Endothelial cell of umbilical vein (primary cell): ENCODE results near the gene FNDC8. TPM values are rescaled to one million over a fixed set of nuclear protein-coding genes. Genes with fewer than 3 reads are reported as not detected.
"Not testable (repeated sequence)": the region's sequence is repeated elsewhere in the genome, so short reads cannot be mapped to it uniquely, and the experiment has no call there.

Experiments used
- BruUV-seq: library from RNA; stranded (reverse); fragments of 400-500 nt; replicated peaks from 2 replicates; lab custom pipeline; 2021; lab: Mats Ljungman, UMichigan
- CTCF ChIA-PET: fragments of 300-600, 350-600 bp; sonication (Branson Sonifier 250); formaldehyde crosslinking; loops from one replicate; lab custom pipeline; 2021; ENCODE audit warnings: antibody characterized with exemption, inconsistent platforms; lab: Charles Lee
- POLR2A ChIA-PET: fragments of 300-600, 350-600 bp; sonication (Branson Sonifier 250); formaldehyde crosslinking; loops from one replicate; lab custom pipeline; 2021; ENCODE audit warnings: antibody characterized with exemption, inconsistent platforms; lab: Charles Lee
- DNase-seq: peaks from one replicate; pipeline ENCODE4 v3.0.0-alpha.2; 2011; ENCODE audit warnings: low read depth, low spot score
- FAIRE-seq: peaks from 2 replicates; lab custom pipeline; 2011; peaks lifted over from hg19 to GRCh38; lab: Jason Lieb, UNC
- H2AFZ ChIP-seq: 2 replicates; pipeline ENCODE4 v1.6.0; 2012; ENCODE audit warnings: low read depth, low read length, control low read depth, inconsistent platforms
- H3K27ac ChIP-seq: 2 replicates; pipeline ENCODE4 v1.5.1; 2011; ENCODE audit warnings: low read depth, mild to moderate bottlenecking, control low read depth, low read length, moderate library complexity; ENCODE audit not compliant: insufficient read depth
- H3K27me3 ChIP-seq, 2 experiments: 2 replicates each; pipeline versions ENCODE4 v1.6.0 to v1.6.1; 2011; ENCODE audit warnings: low read length in 2 of 2, mixed read lengths in 1 of 2; ENCODE audit not compliant: control insufficient read depth in 2 of 2, insufficient read depth in 2 of 2
- H3K36me3 ChIP-seq, 2 experiments: 2 replicates in 1 of 2; 3 replicates in 1 of 2; pipeline ENCODE4 v1.5.1; 2011; ENCODE audit warnings: low read length in 2 of 2, mild to moderate bottlenecking in 1 of 2, moderate library complexity in 1 of 2; ENCODE audit not compliant: control insufficient read depth in 2 of 2, insufficient read depth in 2 of 2; ENCODE audit errors: extremely low read depth in 1 of 2
- H3K4me1 ChIP-seq: 3 replicates; pipeline ENCODE4 v1.5.1; 2011; ENCODE audit warnings: mild to moderate bottlenecking, low read length; ENCODE audit not compliant: control insufficient read depth, insufficient read depth; ENCODE audit errors: extremely low read depth
- H3K4me2 ChIP-seq: 2 replicates; pipeline ENCODE4 v1.6.1; 2011; ENCODE audit warnings: low read length, control low read depth, mixed read lengths; ENCODE audit not compliant: insufficient read depth
- H3K4me3 ChIP-seq, 3 experiments: fragments of 200-600 bp in 1 of 3; sonication (generic), shearing (Covaris generic) in 1 of 3; replicated peaks in 1 of 3; 2 replicates each; pipeline ENCODE4 v1.5.1; 2011 to 2016; ENCODE audit warnings: control low read depth in 3 of 3, low read length in 3 of 3, mild to moderate bottlenecking in 2 of 3, inconsistent platforms in 1 of 3, low read depth in 1 of 3, moderate library complexity in 1 of 3; ENCODE audit not compliant: insufficient read depth in 1 of 3
- H3K79me2 ChIP-seq: 2 replicates; pipeline ENCODE4 v1.6.0; 2012; ENCODE audit warnings: low read length, inconsistent platforms; ENCODE audit not compliant: control insufficient read depth, insufficient read depth
- H3K9ac ChIP-seq: replicated peaks from 2 replicates; pipeline ENCODE3; 2011; ENCODE audit warnings: low read length, control low read depth; ENCODE audit not compliant: insufficient read depth; ENCODE audit errors: extremely low read depth
- H3K9me1 ChIP-seq: replicated peaks from 3 replicates; pipeline ENCODE4 v1.6.0; 2011; ENCODE audit warnings: mild to moderate bottlenecking, low read length; ENCODE audit not compliant: control insufficient read depth, insufficient read depth; ENCODE audit errors: extremely low read depth
- H3K9me3 ChIP-seq: replicated peaks from 2 replicates; pipeline ENCODE4 v1.5.1; 2012; ENCODE audit warnings: low read length, inconsistent platforms; ENCODE audit not compliant: control insufficient read depth, insufficient read depth
- H4K20me1 ChIP-seq: replicated peaks from 2 replicates; pipeline ENCODE3; 2011; ENCODE audit warnings: mild to moderate bottlenecking, low read length; ENCODE audit not compliant: control insufficient read depth, insufficient read depth; ENCODE audit errors: extremely low read depth
- EZH2 ChIP-seq: IDR thresholded peaks from 2 replicates; pipeline ENCODE4 v1.6.1; 2012; ENCODE audit warnings: borderline replicate concordance, low read depth, mild to moderate bottlenecking, moderate library complexity, low read length, inconsistent platforms; ENCODE audit not compliant: severe bottlenecking
- FOS ChIP-seq: IDR thresholded peaks from 2 replicates; pipeline ENCODE4 v1.6.1; 2011; ENCODE audit warnings: mild to moderate bottlenecking, low read length, moderate library complexity, borderline replicate concordance; ENCODE audit not compliant: insufficient read depth
- GATA2 ChIP-seq: IDR thresholded peaks from 2 replicates; pipeline ENCODE4 v1.7.0; 2011; ENCODE audit warnings: low read depth, mild to moderate bottlenecking, moderate library complexity, mixed read lengths, low read length; ENCODE audit not compliant: insufficient read length, insufficient read depth
- JUN ChIP-seq: IDR thresholded peaks from 2 replicates; pipeline ENCODE4 v1.6.1; 2011; ENCODE audit warnings: borderline replicate concordance, low read depth; ENCODE audit not compliant: insufficient read length, insufficient read depth
- MYC ChIP-seq: IDR thresholded peaks from one replicate; pipeline ENCODE4 v1.6.1; 2011; ENCODE audit warnings: mild to moderate bottlenecking, low read depth, low read length
- POLR2A ChIP-seq: IDR thresholded peaks from 2 replicates; pipeline ENCODE4 v1.6.1; 2012; ENCODE audit warnings: low read depth, mild to moderate bottlenecking, control low read depth, low read length
- dilution Hi-C: fragments of 300-500 bp; cut with MboI; formaldehyde crosslinking; loops from one replicate; pipeline ENCODE4 v1.15.0; 2019; ENCODE audit warnings: low sequenced_read_pairs; ENCODE audit not compliant: extremely low pct_ligation_motif_present
- intact Hi-C: fragments of 100-400 bp; cut with micrococcal nuclease; formaldehyde crosslinking; loops from one replicate; pipeline ENCODE4 v1.10.0; 2022
- polyA plus RNA-seq, 4 experiments: library from polyadenylated mRNA; depleted of rRNA in 3 of 4; stranded (reverse) in 3 of 4; unstranded in 1 of 4; fragments of >200 nt; gene quantifications; 2 replicates each; pipeline versions ENCODE4 v1.2.1 to v1.2.3, GENCODE V29; 2011 to 2012; ENCODE audit warnings: missing spikeins in 1 of 4
- total RNA-seq: library from RNA; stranded (reverse); gene quantifications from 2 replicates; pipeline ENCODE4 v1.2.3, GENCODE V29; 2021
- TF ChIP-seq, protein P1 (sequence below), 2 donors: IDR thresholded peaks; 1 replicate in 1 of 2; 2 replicates in 1 of 2; pipeline ENCODE4 v1.5.1; 2011; ENCODE audit warnings: low read length in 2 of 2, mild to moderate bottlenecking in 2 of 2, moderate library complexity in 2 of 2, control low read depth in 1 of 2, inconsistent platforms in 1 of 2, low read depth in 1 of 2; ENCODE audit not compliant: insufficient read depth in 1 of 2; ENCODE audit errors: extremely low read depth in 1 of 2
- TF ChIP-seq, protein P2 (sequence below): IDR thresholded peaks from 2 replicates; pipeline ENCODE4 v1.6.1; 2011; ENCODE audit not compliant: insufficient read depth, insufficient read length

FNDC8 gene
- total and polyA plus RNA-seq, 2 donors (not counting 3 experiments of a cell fraction or from before 2014, with no cell fraction given) = not detected

DNA sequence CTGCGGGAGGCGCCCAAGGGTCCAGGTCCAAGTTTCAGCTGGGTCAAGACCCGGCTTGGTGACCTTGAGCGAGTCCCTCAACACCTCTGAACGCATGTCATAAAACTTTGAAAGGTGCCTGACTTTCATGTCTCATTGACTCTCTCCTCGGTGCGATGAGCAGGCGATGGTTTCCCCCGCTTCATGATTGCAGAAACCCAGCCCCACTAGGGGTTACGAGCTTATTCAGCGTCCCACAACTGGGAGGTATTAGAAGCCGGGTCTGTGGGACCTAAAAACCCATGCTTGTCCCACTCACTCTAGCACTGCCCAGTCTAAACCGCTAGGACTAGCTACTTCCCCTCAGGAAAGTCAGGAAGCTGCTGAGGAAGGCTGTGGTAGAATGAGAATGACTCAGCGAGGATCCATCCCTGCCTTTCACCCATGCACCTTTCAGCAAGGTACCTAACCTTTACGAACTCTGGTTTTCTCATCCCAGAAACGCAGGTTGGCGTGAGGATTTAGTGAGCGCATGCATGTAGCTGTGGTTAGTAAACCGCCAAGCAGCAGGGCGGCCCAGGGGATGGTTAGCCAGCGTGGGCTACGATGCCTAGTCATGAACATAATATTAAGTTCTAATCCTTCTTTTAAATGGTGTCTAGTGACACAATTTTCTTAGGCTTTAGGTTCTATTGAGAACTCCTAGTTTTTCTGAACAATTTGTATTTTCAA lies 31.7 kb upstream of the FNDC8 start:
- H3K79me2 ChIP-seq = peaks cover 31% of the 10 kb centered on the region
- peak overlapping the region; percentile 98 for H2AFZ ChIP-seq
- H3K27ac ChIP-seq = peak overlapping the region; percentile 72
- no peaks in the 10 kb centered on the region for H4K20me1 ChIP-seq
- DNase-seq = peak; percentile 54
- H3K27me3 ChIP-seq = no peaks in the 10 kb centered on the region
- ChIA-PET CTCF (interaction anchor here (0.5 to 2.1 kb wide), 29 partner anchors 8 to 547 kb away, joined by 3 to 34 read pairs (median 4); partner anchors contain the start of genes FNDC8, LIG3 and RFFL), POLR2A (no interaction called here)
- intact Hi-C loops (loop anchor here (1.0 kb wide), 5 partner anchors 26 to 108 kb away; partner anchors contain the start of genes RAD51D and RFFL), dilution Hi-C loops (no loop called here)
- H3K9ac ChIP-seq = peak overlapping the region; percentile 73
- peaks cover 22% of the 10 kb centered on the region for H3K4me1 ChIP-seq
- H3K36me3 ChIP-seq = no peaks in the 10 kb centered on the region
- peak; percentile 93 for FAIRE-seq
- peak overlapping the region in 2 of 3 experiments; percentile 24 to 52 for H3K4me3 ChIP-seq
- H3K9me3 ChIP-seq = no peaks in the 10 kb centered on the region
- BruUV-seq = no TSS peak
- peak overlapping the region; percentile 78 for H3K4me2 ChIP-seq
- no peaks in the 10 kb centered on the region for H3K9me1 ChIP-seq
- TF ChIP-seq, protein P1, sequence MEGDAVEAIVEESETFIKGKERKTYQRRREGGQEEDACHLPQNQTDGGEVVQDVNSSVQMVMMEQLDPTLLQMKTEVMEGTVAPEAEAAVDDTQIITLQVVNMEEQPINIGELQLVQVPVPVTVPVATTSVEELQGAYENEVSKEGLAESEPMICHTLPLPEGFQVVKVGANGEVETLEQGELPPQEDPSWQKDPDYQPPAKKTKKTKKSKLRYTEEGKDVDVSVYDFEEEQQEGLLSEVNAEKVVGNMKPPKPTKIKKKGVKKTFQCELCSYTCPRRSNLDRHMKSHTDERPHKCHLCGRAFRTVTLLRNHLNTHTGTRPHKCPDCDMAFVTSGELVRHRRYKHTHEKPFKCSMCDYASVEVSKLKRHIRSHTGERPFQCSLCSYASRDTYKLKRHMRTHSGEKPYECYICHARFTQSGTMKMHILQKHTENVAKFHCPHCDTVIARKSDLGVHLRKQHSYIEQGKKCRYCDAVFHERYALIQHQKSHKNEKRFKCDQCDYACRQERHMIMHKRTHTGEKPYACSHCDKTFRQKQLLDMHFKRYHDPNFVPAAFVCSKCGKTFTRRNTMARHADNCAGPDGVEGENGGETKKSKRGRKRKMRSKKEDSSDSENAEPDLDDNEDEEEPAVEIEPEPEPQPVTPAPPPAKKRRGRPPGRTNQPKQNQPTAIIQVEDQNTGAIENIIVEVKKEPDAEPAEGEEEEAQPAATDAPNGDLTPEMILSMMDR (IDR thresholded peaks at IDR 0.05; ENCODE audit: extremely low read depth in 1 of 2, insufficient read depth in 1 of 2, low read depth in 1 of 2, low read length in 2 of 2) = peak in 1 of 2 donors; percentile 29
- TF ChIP-seq MYC = no peak
- TF ChIP-seq EZH2 = no peak
- no peak for TF ChIP-seq GATA2
- peak; percentile 0 for TF ChIP-seq POLR2A
- TF ChIP-seq JUN = no peak
- TF ChIP-seq, protein P2, sequence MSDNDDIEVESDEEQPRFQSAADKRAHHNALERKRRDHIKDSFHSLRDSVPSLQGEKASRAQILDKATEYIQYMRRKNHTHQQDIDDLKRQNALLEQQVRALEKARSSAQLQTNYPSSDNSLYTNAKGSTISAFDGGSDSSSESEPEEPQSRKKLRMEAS = no peak
- peak; percentile 56 for TF ChIP-seq FOS

DNA sequence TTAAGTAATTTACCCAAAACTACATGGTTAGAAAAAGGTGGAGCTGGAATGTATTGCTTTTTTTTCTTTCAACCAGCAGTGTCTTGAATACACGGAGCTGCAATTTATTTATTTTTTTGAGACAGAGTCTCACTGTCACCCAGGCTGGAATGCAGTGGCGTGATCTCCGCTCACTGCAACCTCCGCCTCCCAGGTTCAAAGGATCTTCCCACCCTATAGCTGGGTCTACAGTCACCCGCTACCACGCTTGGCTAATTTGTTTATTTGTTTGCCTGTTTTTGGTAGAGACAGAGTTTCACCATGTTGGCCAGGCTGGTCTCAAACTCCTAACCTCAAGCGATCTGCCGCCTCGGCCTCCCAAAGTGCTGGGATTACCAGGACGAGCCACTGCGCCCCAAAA lies 30.7 kb upstream of the FNDC8 start:
- H3K27ac ChIP-seq, H2AFZ ChIP-seq, H3K9ac ChIP-seq, H3K9me3 ChIP-seq, H4K20me1 ChIP-seq, dilution Hi-C loops, BruUV-seq, intact Hi-C loops, H3K36me3 ChIP-seq, H3K4me3 ChIP-seq, DNase-seq, H3K27me3 ChIP-seq, H3K9me1 ChIP-seq, POLR2A ChIA-PET, FAIRE-seq, H3K4me2 ChIP-seq: not testable (repeated sequence)
- CTCF ChIA-PET = interaction anchor here (1.5 to 2.1 kb wide), 8 partner anchors 26 to 548 kb away, joined by 3 to 23 read pairs (median 6); partner anchors contain the start of gene RFFL
- H3K79me2 ChIP-seq = peaks cover 28% of the 10 kb centered on the region
- peaks cover 16% of the 10 kb centered on the region for H3K4me1 ChIP-seq
